ENCODE results near the gene GRIK4.

Gene GRIK4

DNA sequence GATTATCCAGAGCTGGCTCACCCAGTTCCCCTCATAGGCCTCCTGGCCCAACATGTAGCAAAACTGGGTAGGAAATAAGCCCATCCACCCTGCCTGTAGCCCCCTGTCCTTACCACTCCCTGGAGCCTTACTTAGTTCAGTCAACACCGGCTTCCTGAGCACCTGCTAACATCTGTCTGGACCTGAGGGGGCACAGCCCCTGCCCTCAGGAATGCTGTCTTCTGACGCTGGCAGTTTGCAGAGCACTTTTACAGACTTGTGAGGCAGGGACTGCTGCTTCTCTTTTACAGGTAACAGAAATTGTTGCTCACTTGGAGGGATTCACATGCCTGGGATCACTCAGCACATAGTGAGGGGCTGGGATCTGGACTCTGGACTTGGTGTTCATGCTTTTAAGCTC is 360.4 kb downstream of the GRIK4 start:
- Histone ChIP-seq H3K27me3 (ENCODE audit: insufficient read depth, insufficient read length) (peaks cover 5% of the 10 kb centered on the region), H3K4me3 (ENCODE audit: insufficient read length, low read depth) (no peak overlapping the region), H3K9ac (ENCODE audit: insufficient read length, low read depth) (no peak overlapping the region), H3K9me3 (ENCODE audit: insufficient read depth, low read length) (peaks cover 5% of the 10 kb centered on the region; the same call in 1 of the 2 replicates), H3K36me3 (ENCODE audit: insufficient read depth, insufficient read length, low read length) (no peaks in the 10 kb centered on the region), H3K4me1 (ENCODE audit: insufficient read depth, insufficient read length) (peaks cover under 1% of the 10 kb centered on the region)
- DNase-seq (ENCODE audit: low read depth, low spot score): no peak
- TF ChIP-seq SUZ12 (IDR thresholded peaks at IDR 0.05; ENCODE audit: extremely low read depth, insufficient read depth, insufficient read length): no peak
- TF ChIP-seq YY1 (IDR thresholded peaks at IDR 0.05; ENCODE audit: insufficient read depth, insufficient read length): no peak
- TF ChIP-seq ZNF274 (IDR thresholded peaks at IDR 0.05; ENCODE audit: low read depth, low read length): no peak

DNA sequence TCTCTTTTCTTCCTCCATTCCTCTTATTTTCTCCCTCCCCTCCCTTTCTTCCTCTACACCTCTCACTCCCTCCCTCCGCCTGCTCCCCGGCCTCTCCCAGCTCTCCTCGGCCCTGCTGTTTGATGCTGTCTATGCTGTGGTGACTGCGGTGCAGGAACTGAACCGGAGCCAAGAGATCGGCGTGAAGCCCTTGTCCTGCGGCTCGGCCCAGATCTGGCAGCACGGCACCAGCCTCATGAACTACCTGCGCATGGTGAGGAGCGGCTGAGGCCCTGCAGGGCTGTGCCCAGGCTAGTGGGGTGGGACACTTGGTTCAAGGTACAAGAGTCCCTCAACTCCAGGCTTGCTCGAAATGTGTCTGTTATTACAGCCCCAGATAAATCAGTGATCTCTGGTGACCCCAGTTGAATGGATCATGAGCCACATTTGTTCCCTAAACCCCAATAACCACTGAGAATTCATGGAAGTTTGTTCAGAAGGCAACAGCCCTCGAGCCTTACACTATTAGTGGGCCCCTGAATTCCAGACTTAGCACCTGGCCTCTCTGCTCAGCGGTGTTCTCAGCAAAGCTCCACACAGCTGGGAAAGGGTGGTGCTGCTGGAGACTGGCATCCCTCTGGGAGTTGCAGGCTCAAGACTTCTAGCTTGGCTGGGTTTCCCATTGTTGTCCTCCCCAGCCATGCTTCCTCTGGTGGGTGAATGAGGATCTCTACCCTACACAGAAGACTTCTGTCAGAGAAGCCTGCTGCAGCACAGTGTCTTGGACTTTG is 362.6 kb downstream of the GRIK4 start:
- TF ChIP-seq YY1 (IDR thresholded peaks at IDR 0.05; ENCODE audit: insufficient read depth, insufficient read length) (no peak), SUZ12 (IDR thresholded peaks at IDR 0.05; ENCODE audit: extremely low read depth, insufficient read depth, insufficient read length) (no peak), ZNF274 (IDR thresholded peaks at IDR 0.05; ENCODE audit: low read depth, low read length) (no peak)
- Histone ChIP-seq H3K4me3 (ENCODE audit: insufficient read length, low read depth) (no peak overlapping the region), H3K9me3 (ENCODE audit: insufficient read depth, low read length) (peaks cover 3% of the 10 kb centered on the region; the same call in 1 of the 2 replicates), H3K4me1 (ENCODE audit: insufficient read depth, insufficient read length) (no peaks in the 10 kb centered on the region), H3K27me3 (ENCODE audit: insufficient read depth, insufficient read length) (peaks cover 5% of the 10 kb centered on the region), H3K9ac (ENCODE audit: insufficient read length, low read depth) (no peak overlapping the region), H3K36me3 (ENCODE audit: insufficient read depth, insufficient read length, low read length) (no peaks in the 10 kb centered on the region)
- DNase-seq (ENCODE audit: low read depth, low spot score): no peak

DNA sequence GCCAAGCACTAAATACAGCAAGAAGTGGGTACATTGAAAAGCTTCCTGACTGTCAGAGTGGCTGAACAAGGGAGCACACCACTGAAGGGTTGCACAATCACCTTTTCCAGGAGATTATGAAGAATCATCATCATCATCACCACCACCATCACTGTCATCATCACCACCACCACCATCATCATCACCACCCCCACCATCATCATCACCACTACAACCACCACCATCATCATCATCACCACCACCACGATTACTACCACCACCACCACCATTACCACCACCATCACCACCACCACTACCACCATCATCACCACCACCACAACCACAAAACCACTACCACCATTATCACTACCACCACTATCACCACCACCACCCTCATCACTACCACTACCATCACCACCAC is 364.4 kb downstream of the GRIK4 start:
- Histone ChIP-seq H3K9me3 (ENCODE audit: insufficient read depth, low read length) (no peaks in the 10 kb centered on the region), H3K4me3 (ENCODE audit: insufficient read length, low read depth) (no peak overlapping the region), H3K9ac (ENCODE audit: insufficient read length, low read depth) (no peak overlapping the region), H3K4me1 (ENCODE audit: insufficient read depth, insufficient read length) (no peaks in the 10 kb centered on the region), H3K27me3 (ENCODE audit: insufficient read depth, insufficient read length) (peaks cover 5% of the 10 kb centered on the region), H3K36me3 (ENCODE audit: insufficient read depth, insufficient read length, low read length) (no peaks in the 10 kb centered on the region)
- DNase-seq (ENCODE audit: low read depth, low spot score): no peak
- TF ChIP-seq YY1 (IDR thresholded peaks at IDR 0.05; ENCODE audit: insufficient read depth, insufficient read length) (no peak), SUZ12 (IDR thresholded peaks at IDR 0.05; ENCODE audit: extremely low read depth, insufficient read depth, insufficient read length) (no peak), ZNF274 (IDR thresholded peaks at IDR 0.05; ENCODE audit: low read depth, low read length) (no peak)

DNA sequence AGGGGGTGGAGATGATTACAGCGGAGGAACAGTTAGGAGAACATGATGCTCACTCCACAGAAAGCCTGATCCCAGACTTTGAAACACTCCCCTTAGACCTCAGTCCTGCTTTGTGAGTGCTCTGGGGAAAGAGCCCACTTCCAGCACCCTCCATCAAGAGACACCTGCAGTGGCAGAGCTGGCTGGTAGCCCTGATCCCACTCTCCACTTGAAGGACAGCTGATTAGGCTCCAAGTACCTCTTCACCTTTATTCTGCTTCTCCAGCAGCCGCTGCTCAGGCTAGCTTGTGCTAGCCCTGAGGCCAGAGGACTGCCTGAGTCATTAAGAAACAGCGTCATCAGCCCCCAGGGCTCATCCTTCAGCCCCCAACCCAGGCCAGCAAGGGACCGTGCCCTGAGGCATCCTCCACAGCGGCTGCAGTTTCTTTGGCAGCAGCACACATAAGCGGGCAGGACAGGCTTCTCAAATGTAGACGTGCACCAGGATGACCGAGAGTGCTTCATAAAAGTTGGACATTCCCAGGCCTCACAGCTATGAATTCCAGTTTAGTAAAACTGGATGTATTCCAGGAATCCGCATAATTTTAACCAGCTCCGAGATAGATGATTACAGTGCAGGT is 366.3 kb downstream of the GRIK4 start:
- H3K4me1 ChIP-seq (ENCODE audit: insufficient read depth, insufficient read length): peaks cover 4% of the 10 kb centered on the region
- H3K27me3 ChIP-seq (ENCODE audit: insufficient read depth, insufficient read length): no peaks in the 10 kb centered on the region
- no peak overlapping the region for H3K4me3 ChIP-seq (ENCODE audit: insufficient read length, low read depth)
- no peaks in the 10 kb centered on the region for H3K36me3 ChIP-seq (ENCODE audit: insufficient read depth, insufficient read length, low read length)
- no peak overlapping the region for H3K9ac ChIP-seq (ENCODE audit: insufficient read length, low read depth)
- no peak for DNase-seq (ENCODE audit: low read depth, low spot score)
- no peaks in the 10 kb centered on the region for H3K9me3 ChIP-seq (ENCODE audit: insufficient read depth, low read length)
- no peak for TF ChIP-seq ZNF274 (IDR thresholded peaks at IDR 0.05; ENCODE audit: low read depth, low read length)
- TF ChIP-seq SUZ12 (IDR thresholded peaks at IDR 0.05; ENCODE audit: extremely low read depth, insufficient read depth, insufficient read length): no peak
- TF ChIP-seq YY1 (IDR thresholded peaks at IDR 0.05; ENCODE audit: insufficient read depth, insufficient read length): no peak

DNA sequence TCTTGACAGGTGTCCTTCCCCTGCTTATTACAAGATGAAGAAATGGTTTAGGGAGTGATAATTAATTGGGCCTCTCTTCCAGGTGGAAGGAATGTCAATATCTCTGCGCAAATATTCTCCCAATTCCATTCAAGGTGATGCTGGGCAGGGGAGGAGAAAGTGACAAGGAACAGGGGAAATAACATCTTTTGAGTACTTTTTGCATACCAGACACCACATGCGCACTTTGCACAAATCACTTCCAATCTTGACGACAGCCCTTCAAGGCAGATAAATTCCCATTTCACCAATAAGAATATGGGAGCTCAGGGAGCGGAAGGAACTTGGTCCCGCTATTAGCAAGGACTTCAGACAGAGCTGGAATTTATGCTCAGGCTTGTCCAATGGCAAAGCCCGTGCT is 367.2 kb downstream of the GRIK4 start:
- H3K4me1 ChIP-seq (ENCODE audit: insufficient read depth, insufficient read length): peaks cover 4% of the 10 kb centered on the region
- no peaks in the 10 kb centered on the region for H3K9me3 ChIP-seq (ENCODE audit: insufficient read depth, low read length)
- no peak overlapping the region for H3K9ac ChIP-seq (ENCODE audit: insufficient read length, low read depth)
- no peaks in the 10 kb centered on the region for H3K36me3 ChIP-seq (ENCODE audit: insufficient read depth, insufficient read length, low read length)
- no peak overlapping the region for H3K4me3 ChIP-seq (ENCODE audit: insufficient read length, low read depth)
- no peaks in the 10 kb centered on the region for H3K27me3 ChIP-seq (ENCODE audit: insufficient read depth, insufficient read length)
- no peak for DNase-seq (ENCODE audit: low read depth, low spot score)
- TF ChIP-seq YY1 (IDR thresholded peaks at IDR 0.05; ENCODE audit: insufficient read depth, insufficient read length) (no peak), ZNF274 (IDR thresholded peaks at IDR 0.05; ENCODE audit: low read depth, low read length) (no peak), SUZ12 (IDR thresholded peaks at IDR 0.05; ENCODE audit: extremely low read depth, insufficient read depth, insufficient read length) (no peak)

DNA sequence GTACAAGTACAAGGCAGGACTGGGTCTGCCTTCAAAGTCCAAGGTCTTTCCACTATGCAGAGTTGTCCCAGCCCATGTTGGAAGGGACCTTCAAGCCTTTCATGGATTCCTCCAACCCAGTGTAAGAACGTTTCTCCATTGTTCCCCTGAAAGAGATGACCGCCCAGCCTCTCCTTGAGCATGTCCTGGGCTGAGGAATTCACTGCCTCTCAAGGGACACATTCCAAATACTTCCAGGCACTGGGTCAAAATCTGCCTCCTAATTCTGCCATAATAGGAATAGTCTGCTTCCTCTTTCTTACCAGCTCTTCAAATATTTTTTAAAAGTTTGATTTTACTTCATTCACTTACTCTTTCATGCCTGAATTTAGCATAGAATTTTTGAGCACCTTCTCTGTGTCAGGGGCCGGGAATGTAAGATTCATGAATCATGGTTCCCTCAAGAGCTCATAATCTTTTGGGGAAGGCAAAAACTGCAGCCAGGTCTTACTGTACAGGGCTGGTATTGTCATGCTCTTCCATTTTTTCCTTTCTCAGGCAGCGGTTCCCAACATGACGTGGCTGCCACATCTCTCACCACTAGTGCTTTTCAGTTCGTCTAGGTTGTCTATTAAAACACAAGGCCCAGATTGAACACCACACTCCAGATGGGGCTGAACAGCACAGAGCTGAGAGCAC is 369.1 kb downstream of the GRIK4 start:
- no peak for TF ChIP-seq SUZ12 (IDR thresholded peaks at IDR 0.05; ENCODE audit: extremely low read depth, insufficient read depth, insufficient read length)
- no peak for TF ChIP-seq YY1 (IDR thresholded peaks at IDR 0.05; ENCODE audit: insufficient read depth, insufficient read length)
- TF ChIP-seq ZNF274 (IDR thresholded peaks at IDR 0.05; ENCODE audit: low read depth, low read length): no peak
- Histone ChIP-seq H3K27me3 (ENCODE audit: insufficient read depth, insufficient read length) (no peaks in the 10 kb centered on the region), H3K9ac (ENCODE audit: insufficient read length, low read depth) (no peak overlapping the region), H3K36me3 (ENCODE audit: insufficient read depth, insufficient read length, low read length) (no peaks in the 10 kb centered on the region), H3K4me1 (ENCODE audit: insufficient read depth, insufficient read length) (peaks cover 7% of the 10 kb centered on the region), H3K9me3 (ENCODE audit: insufficient read depth, low read length) (no peaks in the 10 kb centered on the region), H3K4me3 (ENCODE audit: insufficient read length, low read depth) (no peak overlapping the region)
- DNase-seq (ENCODE audit: low read depth, low spot score): no peak

DNA sequence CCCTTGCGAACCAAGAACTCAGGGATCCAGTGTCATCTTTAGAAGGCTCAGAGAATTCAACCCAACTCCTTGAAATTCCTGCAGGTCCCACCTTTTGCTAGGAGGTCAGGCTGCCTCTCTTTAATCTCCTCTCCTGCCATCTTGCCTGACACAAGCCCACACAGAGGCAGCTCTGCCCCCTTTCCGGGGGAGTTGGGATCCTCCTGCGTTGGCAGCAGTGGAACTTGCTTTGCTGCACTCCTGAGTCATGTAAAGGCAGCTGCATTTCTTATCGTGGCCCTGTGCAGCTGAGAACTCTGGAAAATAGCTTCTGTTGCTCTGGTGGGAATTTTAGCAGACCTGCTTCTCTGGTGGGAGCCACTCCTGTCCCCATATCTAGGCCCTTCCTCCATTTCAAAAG is 370.0 kb downstream of the GRIK4 start:
- no peak for TF ChIP-seq ZNF274 (IDR thresholded peaks at IDR 0.05; ENCODE audit: low read depth, low read length)
- no peak for TF ChIP-seq SUZ12 (IDR thresholded peaks at IDR 0.05; ENCODE audit: extremely low read depth, insufficient read depth, insufficient read length)
- no peak for TF ChIP-seq YY1 (IDR thresholded peaks at IDR 0.05; ENCODE audit: insufficient read depth, insufficient read length)
- Histone ChIP-seq H3K36me3 (ENCODE audit: insufficient read depth, insufficient read length, low read length) (no peaks in the 10 kb centered on the region), H3K9me3 (ENCODE audit: insufficient read depth, low read length) (no peaks in the 10 kb centered on the region), H3K27me3 (ENCODE audit: insufficient read depth, insufficient read length) (no peaks in the 10 kb centered on the region), H3K4me3 (ENCODE audit: insufficient read length, low read depth) (no peak overlapping the region), H3K9ac (ENCODE audit: insufficient read length, low read depth) (no peak overlapping the region), H3K4me1 (ENCODE audit: insufficient read depth, insufficient read length) (peaks cover 7% of the 10 kb centered on the region)
- no peak for DNase-seq (ENCODE audit: low read depth, low spot score)

Measured in NT2/D1 (cell line).